GM18951 (cell line): ENCODE measurements around the gene MICAL2.
A peak's percentile ranks its signal among the peaks of the same experiment; 100 is the strongest.

Experiments
- POLR2A ChIP-seq: IDR thresholded peaks from 4 replicates; pipeline ENCODE4 v1.6.1; 2011; ENCODE audit warnings: mild to moderate bottlenecking; ENCODE audit not compliant: insufficient read length, insufficient read depth; ENCODE audit errors: extremely low read depth
- in situ Hi-C: fragments of 300-500 bp; cut with MboI; formaldehyde crosslinking; loops from one replicate; pipeline ENCODE4 v1.12.0; 2022; ENCODE audit warnings: low sequenced_read_pairs, mixed read lengths, inconsistent platforms; ENCODE audit not compliant: unreplicated experiment

The MICAL2 gene

DNA sequence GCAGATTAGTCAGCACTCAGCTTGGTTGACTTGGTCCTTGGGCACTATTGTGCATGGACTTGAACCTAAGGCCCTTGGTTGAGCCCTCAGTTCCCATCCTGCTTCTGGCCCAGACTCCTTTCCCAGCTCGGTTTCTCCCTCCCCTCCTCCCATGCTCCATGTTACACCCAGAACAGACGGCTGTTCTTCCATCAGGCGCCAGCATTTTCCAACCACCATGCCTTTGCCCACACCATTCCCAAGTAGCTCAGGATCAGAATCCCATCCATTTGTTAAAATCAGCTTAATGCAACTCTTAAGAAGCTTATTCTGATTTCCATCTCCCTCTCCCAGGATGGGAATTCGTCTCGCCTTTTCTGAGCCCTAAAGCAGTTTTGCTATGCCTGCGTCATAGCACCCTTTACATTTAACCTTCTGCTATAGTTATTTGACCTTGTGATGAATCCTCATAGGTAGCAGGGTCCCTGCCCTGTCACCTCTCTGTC is 110.7 kb downstream of the MICAL2 start:
- in situ Hi-C loops = no loop called here

DNA sequence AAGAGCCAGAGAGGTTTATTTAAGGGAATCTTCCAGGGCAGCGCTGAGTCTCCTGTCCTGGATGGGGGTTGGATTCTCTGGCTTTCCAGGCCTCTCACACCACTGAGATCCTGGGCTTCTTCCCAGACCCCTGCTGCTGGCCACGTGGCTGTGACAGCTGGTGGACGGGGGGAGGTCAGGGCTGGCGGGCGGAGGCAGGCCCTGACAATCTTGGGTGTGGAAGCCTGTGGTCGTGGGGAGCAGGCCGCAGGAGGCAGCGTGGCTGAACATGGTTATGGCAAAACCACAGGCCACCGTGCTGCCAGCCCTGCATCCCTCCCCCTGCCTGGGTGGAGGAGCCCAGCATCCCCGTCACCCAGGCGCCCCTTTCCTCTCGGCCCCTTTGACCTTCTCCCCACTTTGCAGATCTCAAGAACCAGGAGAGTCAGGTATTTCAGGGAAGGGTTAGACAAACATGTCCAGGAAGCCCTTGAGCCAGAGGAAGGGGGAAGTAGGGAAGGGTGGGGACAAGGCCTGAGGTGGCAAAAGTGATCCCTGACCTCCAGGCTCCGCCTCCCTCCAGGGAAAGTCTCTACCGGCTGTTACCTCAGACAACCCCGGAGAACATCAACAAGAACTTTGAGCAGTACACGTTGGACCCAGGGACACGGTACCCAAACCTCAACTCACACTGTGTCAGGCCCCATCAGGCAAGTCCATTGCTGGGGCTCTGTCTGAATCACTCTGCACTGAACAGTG is 111.8 kb downstream of the MICAL2 start:
- in situ Hi-C loops = no loop called here
- TF ChIP-seq POLR2A = no peak

More for the DNA sequence above, 110.7 kb downstream of the MICAL2 start:
- no peak for TF ChIP-seq POLR2A

DNA sequence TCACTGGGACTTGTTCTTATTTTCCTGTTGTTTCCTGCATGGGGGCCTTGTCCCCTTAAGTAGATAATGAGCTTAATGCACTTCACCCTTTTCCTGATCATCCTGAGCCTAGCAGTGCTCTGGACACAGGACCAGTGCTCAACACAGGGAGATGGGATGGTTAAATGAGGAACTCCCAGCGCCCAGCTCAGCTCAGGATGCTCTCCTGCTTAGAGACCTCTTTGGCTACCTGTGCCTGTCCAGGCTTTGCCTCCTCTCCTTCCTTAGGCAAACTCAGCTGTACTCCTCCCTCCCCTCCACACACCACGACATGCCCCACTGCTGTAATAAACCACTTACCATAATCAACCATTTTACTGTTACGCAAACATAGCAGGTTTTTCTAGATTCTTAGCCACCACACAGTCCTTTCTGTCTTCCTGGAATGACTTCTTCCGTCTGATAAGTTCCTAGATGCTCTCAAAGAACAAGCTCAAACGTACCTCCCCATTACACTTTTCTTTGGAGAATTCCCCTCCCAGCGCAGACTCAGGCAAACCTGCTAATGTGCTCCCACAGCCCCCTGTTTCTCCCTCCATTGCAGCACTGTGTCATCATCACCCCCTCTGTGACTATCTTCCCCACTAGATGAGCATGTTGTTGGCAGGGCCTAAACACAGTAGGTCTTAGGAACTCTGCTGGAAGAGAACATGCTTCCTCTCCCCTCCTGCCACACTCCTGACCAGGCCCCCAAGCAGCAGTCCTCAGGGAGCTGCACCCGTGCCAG is 113.6 kb downstream of the MICAL2 start:
- in situ Hi-C loops = no loop called here
- no peak for TF ChIP-seq POLR2A

DNA sequence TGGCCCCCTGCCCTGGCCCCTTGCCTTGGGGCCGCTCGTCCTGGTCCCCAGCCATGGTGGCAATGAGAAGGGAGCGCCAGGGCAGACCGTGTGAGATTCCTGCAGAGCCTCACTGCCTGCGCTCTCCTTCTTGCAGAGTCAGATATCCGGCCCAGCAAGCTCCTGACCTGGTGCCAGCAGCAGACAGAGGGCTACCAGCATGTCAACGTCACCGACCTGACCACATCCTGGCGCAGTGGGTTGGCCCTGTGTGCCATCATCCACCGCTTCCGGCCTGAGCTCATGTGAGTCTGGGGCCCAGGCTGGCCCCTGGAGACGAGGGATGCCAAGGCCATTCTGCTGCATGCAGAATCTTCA is 114.1 kb downstream of the MICAL2 start:
- in situ Hi-C loops = no loop called here
- peak; percentile 56 for TF ChIP-seq POLR2A

DNA sequence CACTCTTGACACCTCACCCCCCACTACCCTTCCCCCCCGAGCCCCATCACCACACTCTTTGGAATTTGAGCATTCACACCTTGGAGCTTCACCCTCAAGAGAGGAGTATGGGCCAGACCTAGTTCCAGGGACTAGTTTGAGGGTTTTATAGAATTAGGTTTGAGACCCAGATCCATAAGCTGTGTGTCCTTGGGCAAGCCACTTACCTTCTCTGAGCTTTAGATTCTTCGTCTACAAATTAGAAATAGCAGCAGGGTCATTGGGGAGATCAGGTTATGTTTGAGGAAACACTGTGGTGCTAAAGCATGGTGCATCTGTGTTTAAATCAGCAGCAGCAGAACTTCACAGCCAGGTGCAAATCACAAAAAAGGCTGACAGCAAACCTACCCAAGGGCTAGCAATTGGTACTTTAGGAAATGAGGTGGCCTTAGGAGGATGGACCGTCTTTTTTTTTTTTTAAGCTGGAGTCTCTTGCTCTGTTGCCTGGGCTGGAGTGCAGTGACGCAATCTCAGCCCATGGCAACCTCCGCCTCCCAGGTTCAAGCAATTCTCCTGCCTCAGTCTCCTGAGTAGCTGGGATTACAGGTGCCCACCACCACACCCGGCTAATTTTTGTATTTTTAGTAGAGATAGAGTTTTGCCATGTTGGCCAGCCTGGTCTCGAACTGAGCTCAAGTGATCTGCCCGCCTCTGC is 114.8 kb downstream of the MICAL2 start:
- in situ Hi-C loops = no loop called here
- no peak for TF ChIP-seq POLR2A

DNA sequence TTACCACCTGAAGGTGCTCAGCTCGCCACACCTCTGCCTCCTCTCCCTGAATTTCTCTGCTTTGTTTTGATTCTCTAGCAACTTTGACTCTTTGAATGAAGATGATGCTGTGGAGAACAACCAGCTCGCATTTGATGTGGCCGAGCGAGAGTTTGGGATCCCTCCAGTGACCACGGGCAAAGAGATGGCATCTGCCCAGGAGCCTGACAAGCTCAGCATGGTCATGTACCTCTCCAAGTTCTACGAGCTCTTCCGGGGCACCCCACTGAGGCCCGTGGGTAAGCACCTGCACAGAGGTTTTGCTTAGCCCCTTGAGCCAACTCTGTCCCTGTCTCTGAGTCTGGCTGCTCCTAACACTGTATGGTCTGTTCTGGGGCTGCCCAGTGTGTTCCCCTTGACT is 115.7 kb downstream of the MICAL2 start:
- in situ Hi-C loops = no loop called here
- no peak for TF ChIP-seq POLR2A

DNA sequence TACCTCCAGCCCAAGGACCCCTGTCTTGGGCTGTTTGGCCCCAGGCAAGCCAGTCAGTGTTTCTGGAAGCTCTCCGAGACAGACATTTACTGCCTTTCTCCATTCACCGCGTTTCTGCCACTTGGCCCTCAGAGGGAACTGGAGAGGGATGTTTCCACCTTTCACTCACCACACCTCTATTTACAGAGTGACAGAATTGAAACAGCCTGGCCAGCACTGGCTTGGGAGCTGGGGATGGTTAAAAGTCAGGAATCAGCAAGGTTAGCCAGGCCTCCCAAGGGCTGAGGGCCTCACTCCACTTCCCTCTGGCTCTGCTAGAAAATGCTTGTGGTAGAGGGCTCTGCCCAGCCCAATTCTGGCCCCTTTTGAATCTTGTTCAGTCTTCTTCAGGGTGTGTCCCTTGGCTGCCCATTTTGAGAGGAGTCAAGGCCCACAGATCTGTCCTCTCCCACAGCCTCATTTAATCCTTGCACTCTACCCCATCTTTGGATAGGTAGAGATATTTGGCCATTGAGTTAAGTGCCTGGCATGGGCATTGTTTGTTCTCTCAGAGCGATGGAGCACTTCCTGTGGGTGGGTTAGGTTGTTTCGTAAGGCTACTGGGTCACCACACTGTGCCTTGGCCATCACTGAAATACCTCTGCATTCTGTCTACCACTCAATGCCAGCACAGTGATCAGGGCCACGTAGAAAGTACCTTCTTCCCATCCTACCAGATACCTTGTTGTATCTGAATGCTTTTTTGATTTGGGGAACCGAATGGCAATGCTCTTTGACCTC is 119.2 kb downstream of the MICAL2 start:
- no peak for TF ChIP-seq POLR2A
- in situ Hi-C loops = no loop called here

DNA sequence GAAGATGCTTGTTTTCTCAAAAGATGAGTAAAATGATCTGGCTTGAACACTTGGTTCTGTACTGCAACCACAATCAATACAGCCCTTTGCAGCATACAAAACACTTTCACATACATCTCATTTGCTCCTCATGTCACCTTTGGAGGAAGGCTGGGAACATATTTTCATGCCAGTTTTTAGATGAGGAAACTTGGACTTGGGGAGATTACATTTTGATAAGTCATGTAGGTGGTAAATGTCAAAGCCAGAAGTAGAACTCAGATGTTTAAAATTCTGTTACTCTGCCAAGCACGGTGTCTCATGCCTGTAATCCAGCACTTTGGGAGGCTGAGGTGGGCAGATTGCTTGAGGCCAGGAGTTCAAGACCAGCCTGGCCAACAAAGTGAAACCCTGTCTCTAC is 121.8 kb downstream of the MICAL2 start:
- in situ Hi-C loops = no loop called here

DNA sequence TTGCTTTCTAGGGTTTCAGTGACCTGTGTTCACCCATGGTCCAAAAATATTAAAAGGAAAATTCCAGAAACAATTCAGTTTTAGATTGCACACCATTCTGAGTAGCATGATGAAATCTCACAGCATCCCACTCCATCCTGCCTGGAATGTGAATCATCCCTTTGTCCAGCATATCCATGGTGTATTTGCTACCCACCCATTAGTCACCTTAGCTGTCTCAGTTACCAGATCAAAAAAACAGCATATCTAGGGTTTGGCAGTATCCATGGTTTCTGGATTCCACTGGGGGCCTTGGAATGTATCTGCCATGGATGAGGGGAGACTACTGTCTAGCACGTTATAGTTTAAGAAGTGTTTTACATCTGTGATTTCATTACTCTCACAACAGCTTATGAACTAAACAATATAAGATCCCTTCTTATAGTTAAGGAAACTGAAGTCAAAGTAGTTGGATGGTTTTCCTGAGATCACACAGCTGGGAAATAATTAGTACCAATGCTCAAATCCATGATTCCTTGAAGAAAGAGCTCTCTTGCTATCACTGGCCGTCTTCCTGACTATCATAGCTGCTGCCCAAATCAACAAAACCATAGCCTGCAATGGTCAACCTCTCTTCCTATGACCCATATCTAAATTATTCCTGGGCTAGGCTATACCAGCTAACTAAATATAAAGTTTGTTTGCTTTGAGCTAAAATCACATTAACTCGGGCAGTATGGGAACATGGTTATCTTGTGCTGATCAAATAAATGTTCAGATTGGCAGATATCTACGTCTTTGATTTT is 122.6 kb downstream of the MICAL2 start:
- no peak for TF ChIP-seq POLR2A
- in situ Hi-C loops = no loop called here

More for the DNA sequence above, 121.8 kb downstream of the MICAL2 start:
- TF ChIP-seq POLR2A = no peak

DNA sequence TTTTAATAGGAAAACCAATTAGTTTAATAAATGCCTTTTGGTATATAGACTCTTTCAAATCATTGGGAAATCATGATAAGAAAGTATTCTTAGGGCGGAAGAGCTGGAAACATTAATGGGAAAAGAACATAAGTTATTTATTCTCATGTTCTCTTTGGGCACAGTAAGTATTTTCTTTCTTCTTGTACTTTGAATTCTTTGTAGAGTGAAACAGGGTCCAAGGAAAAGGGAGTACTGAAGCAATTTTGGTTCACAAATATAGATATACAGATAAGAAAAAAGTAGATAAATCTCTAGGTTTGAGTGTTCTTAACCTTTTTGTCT is 123.2 kb downstream of the MICAL2 start:
- in situ Hi-C loops = no loop called here

DNA sequence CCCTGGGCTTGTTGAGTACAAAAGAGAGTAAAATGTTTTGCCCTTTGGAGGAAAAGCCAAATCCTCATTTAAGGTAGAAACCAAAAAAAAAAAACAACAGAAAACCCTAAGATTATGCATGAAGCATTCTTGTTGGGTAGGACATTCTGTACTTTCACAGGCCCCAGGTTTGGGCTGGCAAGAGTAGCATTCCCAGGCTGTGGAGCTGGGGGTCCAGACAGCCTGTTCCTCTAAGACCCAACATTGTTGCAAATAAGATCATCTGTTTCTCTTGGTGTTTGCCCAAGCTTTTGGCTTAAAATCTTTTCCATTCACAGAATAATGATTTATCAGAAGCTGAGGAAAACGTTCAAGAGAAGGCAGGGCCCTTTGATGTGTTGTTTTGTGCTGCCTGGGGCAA is 123.8 kb downstream of the MICAL2 start:
- in situ Hi-C loops = no loop called here
- no peak for TF ChIP-seq POLR2A

More for the DNA sequence above, 123.2 kb downstream of the MICAL2 start:
- TF ChIP-seq POLR2A = no peak

DNA sequence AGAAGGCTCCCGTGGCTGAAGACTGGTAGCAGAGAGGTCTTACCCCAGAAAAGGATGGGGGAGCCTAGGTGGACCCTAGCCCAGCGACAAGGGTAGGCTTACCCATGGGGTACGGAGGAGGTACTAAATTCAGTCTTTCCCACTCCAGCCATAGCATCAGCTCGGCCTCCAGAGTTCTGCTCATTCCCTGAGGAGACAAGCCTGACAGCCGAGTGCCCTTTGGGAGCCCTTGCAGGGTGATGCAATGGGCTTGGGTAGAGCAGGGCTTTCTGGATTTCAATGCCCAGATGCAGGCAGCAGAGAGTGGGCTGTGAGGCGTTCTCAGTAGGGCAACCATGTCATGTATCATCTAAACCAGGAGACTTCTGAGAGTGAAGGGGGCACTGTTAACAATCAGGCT is 124.7 kb downstream of the MICAL2 start:
- no peak for TF ChIP-seq POLR2A
- in situ Hi-C loops = loop anchor here (5.0 kb wide), 1 partner anchor 183 kb away; no protein-coding TSS in a partner anchor

DNA sequence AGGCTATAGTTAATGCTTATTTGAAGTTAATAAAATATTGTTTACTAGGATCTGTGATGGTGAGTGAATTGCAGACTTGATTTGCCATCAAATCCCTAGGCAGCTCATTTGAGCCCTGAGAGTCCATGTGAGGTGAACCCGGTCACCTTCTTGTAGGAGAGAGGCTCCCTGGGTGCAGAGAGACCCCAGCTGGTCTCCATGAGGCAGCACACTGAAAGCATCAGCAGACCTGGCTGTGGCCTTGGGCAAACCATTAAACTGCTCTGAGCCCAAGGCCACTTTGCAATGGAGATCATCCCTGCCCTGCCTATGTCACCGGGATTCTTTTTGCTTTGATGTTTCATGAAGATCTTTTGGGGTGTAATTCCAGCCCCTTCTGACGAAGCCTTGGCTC is 125.2 kb downstream of the MICAL2 start:
- no peak for TF ChIP-seq POLR2A
- in situ Hi-C loops = loop anchor here (5.0 kb wide), 1 partner anchor 183 kb away; no protein-coding TSS in a partner anchor
